ENCODE data around the gene PHRF1.

The PHRF1 gene

DNA sequence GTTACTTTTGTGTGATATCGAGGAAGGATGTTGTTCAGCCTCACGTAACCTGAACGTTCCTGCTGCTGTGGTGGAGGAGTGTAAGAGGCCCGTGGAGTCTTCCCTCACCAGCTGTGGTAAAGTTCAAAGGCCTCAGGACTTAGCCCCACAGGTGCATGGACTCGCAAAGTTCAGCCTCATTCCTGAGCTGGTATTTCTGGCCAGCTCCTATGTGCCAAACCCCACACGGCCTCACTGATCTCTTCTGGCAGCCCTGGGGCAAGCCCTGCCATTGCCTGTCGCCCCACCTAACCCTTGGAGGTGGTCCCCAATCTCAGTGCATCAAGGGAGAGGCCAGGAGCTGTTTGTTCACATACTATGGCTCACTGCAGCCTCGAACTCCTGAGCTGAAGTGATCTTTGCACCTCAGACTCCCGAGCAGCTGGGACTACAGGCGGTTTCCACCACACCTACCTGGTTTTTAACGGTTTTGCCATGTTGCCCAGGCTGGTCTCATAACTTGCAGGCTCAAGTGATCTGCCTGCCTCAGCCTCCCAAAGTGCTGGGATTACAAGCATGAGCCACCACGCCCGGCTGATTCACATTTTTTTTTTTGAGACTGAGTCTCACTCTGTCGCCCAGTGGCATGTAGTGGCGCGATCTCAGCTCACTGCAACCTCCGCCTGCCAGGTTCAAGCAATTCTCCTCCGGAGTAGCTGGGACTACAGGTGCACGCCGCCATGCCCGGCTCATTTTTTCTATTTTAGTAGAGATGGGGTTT, 2.2 kb downstream of the PHRF1 start:
- Histone ChIP-seq H2AFZ (ENCODE audit: low read depth, low read length) (no peak overlapping the region), H3K79me2 (ENCODE audit: low read length) (peaks cover 64% of the 10 kb centered on the region), H3K4me1 (ENCODE audit: low read length) (peaks cover 24% of the 10 kb centered on the region), H3K9me3 (ENCODE audit: insufficient read depth, low read length) (no peaks in the 10 kb centered on the region), H3K27me3 (ENCODE audit: low read depth, low read length) (no peaks in the 10 kb centered on the region), H3K36me3 (replicated peaks; ENCODE audit: low read depth, low read length) (peaks cover 25% of the 10 kb centered on the region), H3K9ac (ENCODE audit: low read length) (peak overlapping the region; percentile 76; the same call in 1 of the 2 replicates), H3K4me2 (ENCODE audit: low read length) (peak overlapping the region; percentile 99), H3K4me3 (ENCODE audit: low read length) (peak overlapping the region; percentile 95), H3K27ac (ENCODE audit: low read length) (no peak overlapping the region), H4K20me1 (ENCODE audit: insufficient read depth, low read length) (peaks cover 52% of the 10 kb centered on the region)
- TF ChIP-seq, protein P1, sequence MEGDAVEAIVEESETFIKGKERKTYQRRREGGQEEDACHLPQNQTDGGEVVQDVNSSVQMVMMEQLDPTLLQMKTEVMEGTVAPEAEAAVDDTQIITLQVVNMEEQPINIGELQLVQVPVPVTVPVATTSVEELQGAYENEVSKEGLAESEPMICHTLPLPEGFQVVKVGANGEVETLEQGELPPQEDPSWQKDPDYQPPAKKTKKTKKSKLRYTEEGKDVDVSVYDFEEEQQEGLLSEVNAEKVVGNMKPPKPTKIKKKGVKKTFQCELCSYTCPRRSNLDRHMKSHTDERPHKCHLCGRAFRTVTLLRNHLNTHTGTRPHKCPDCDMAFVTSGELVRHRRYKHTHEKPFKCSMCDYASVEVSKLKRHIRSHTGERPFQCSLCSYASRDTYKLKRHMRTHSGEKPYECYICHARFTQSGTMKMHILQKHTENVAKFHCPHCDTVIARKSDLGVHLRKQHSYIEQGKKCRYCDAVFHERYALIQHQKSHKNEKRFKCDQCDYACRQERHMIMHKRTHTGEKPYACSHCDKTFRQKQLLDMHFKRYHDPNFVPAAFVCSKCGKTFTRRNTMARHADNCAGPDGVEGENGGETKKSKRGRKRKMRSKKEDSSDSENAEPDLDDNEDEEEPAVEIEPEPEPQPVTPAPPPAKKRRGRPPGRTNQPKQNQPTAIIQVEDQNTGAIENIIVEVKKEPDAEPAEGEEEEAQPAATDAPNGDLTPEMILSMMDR (IDR thresholded peaks at IDR 0.05; ENCODE audit: low read depth, low read length) = no peak
- TF ChIP-seq EZH2phosphoT487 (IDR thresholded peaks at IDR 0.05; ENCODE audit: low read depth) = no peak

DNA sequence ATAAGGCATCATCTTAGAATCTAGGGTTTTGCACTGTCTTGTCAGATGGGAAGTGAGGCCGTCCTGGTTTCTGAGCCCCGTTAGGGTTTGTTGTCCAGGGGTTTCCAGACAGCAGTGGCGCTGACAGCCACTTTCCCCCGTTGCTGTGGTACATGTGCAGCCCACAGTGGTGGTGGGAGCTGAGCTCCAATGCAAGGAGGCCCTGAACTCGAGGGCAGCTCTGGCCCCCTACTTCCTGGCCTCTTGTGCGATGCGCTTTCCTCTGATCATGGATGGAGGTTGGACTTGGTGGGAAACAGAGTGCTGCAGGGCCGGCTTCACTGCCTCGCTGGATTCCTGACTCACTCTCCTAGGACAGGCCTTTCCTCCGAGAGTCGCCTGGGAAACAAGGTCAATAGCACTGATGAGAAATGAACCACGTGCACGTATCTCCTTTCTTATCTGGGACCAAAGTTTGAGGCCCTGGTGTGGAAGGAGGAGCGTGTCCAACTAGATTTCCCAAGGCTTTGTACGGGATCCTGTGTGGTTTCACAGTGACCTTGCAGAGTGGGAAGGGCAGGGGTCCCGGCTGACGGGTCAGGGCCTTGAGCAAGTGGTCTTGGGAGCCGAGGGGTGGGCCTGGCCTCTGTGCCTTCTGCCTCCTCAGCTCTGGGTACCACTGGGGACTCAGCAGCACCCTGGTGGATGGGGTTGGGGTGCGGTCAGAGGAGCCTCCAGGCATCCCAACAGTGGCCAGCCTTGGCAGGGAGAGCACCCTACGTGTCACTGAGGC, 3.7 kb downstream of the PHRF1 start:
- Histone ChIP-seq H3K36me3 (replicated peaks; ENCODE audit: low read depth, low read length) (peaks cover 35% of the 10 kb centered on the region), H3K4me3 (ENCODE audit: low read length) (no peak overlapping the region), H3K27ac (ENCODE audit: low read length) (no peak overlapping the region), H3K9ac (ENCODE audit: low read length) (no peak overlapping the region), H3K27me3 (ENCODE audit: low read depth, low read length) (no peaks in the 10 kb centered on the region), H3K4me1 (ENCODE audit: low read length) (peaks cover 24% of the 10 kb centered on the region), H2AFZ (ENCODE audit: low read depth, low read length) (no peak overlapping the region), H3K4me2 (ENCODE audit: low read length) (no peak overlapping the region), H4K20me1 (ENCODE audit: insufficient read depth, low read length) (peaks cover 61% of the 10 kb centered on the region), H3K79me2 (ENCODE audit: low read length) (peaks cover 73% of the 10 kb centered on the region), H3K9me3 (ENCODE audit: insufficient read depth, low read length) (no peaks in the 10 kb centered on the region)
- TF ChIP-seq, protein P1 (IDR thresholded peaks at IDR 0.05; ENCODE audit: low read depth, low read length) = no peak
- no peak for TF ChIP-seq EZH2phosphoT487 (IDR thresholded peaks at IDR 0.05; ENCODE audit: low read depth)

DNA sequence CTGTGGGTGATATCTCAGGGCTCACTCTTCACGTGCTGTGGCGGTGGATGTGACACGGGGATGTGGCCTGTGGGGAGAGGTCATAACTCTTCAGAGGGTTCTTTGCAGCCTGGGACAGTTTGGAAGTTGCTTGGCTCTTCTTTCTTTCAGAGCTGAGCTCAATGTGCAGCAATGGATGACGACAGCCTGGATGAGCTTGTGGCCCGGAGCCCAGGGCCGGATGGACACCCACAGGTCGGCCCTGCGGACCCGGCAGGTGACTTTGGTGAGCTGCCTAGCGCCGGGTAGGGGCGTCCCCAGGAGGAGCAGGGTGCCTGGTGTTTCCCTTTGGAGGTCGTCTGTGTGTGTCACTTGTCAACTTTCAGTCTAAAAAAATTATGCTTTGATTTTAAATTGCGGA, 5.1 kb downstream of the PHRF1 start:
- Histone ChIP-seq H3K4me2 (ENCODE audit: low read length) (no peak overlapping the region), H4K20me1 (ENCODE audit: insufficient read depth, low read length) (peaks cover 61% of the 10 kb centered on the region), H3K36me3 (replicated peaks; ENCODE audit: low read depth, low read length) (peaks cover 37% of the 10 kb centered on the region)

More for the DNA sequence above, 5.1 kb downstream of the PHRF1 start:
- Histone ChIP-seq H3K9ac (ENCODE audit: low read length) (no peak overlapping the region), H3K4me3 (ENCODE audit: low read length) (no peak overlapping the region), H3K27ac (ENCODE audit: low read length) (no peak overlapping the region), H3K4me1 (ENCODE audit: low read length) (peaks cover 21% of the 10 kb centered on the region), H3K79me2 (ENCODE audit: low read length) (peaks cover 75% of the 10 kb centered on the region), H3K9me3 (ENCODE audit: insufficient read depth, low read length) (no peaks in the 10 kb centered on the region), H2AFZ (ENCODE audit: low read depth, low read length) (no peak overlapping the region), H3K27me3 (ENCODE audit: low read depth, low read length) (no peaks in the 10 kb centered on the region)
- TF ChIP-seq EZH2phosphoT487 (IDR thresholded peaks at IDR 0.05; ENCODE audit: low read depth) = no peak
- TF ChIP-seq, protein P1 (IDR thresholded peaks at IDR 0.05; ENCODE audit: low read depth, low read length) = no peak

Data from OCI-LY3 (cell line).